Thoracic aorta (tissue), 2 donors: Measurements from ENCODE around the gene SYCP3. TPM values are rescaled to one million over a fixed set of nuclear protein-coding genes. Genes with fewer than 3 reads are reported as not detected.

Source experiments
- ATAC-seq: fragments of 150-250 bp; one replicate; pipeline ENCODE4 v1.8.0; 2017; ENCODE audit warnings: low read depth; ENCODE audit not compliant: insufficient number of reproducible peaks, low FRiP score
- DNase-seq: peaks from one replicate; pipeline ENCODE4 v3.0.0-alpha.2; 2020; ENCODE audit warnings: low spot score
- H3K27ac ChIP-seq, 2 donors: fragments of 200-600 bp; sonication (generic); 1 replicate in 1 of 2; 2 replicates in 1 of 2; pipeline ENCODE4 v1.5.1; 2016; ENCODE audit warnings: mild to moderate bottlenecking in 2 of 2, moderate library complexity in 2 of 2
- H3K27me3 ChIP-seq: fragments of 200-600 bp; sonication (generic); replicated peaks from 2 replicates; pipeline ENCODE4 v1.6.0; 2016; ENCODE audit warnings: mild to moderate bottlenecking; ENCODE audit not compliant: insufficient read depth
- H3K36me3 ChIP-seq: fragments of 200-600 bp; sonication (generic); one replicate; pipeline ENCODE4 v1.5.1; 2016
- H3K4me1 ChIP-seq, 2 donors: fragments of 200-600 bp; sonication (generic); 1 replicate in 1 of 2; 2 replicates in 1 of 2; pipeline versions ENCODE4 v1.5.1 to v1.6.0; 2016; ENCODE audit warnings: low read depth in 2 of 2, mild to moderate bottlenecking in 1 of 2; ENCODE audit not compliant: control insufficient read depth in 1 of 2
- H3K4me3 ChIP-seq: fragments of 200-600 bp; sonication (generic); 2 replicates; pipeline ENCODE4 v1.5.1; 2016; ENCODE audit warnings: mild to moderate bottlenecking
- H3K9me3 ChIP-seq: fragments of 200-600 bp; sonication (generic); 2 replicates; pipeline ENCODE4 v1.5.1; 2016
- total RNA-seq, 2 donors: library from RNA; depleted of rRNA; stranded (reverse); fragments of >200 nt; gene quantifications; one replicate each; pipeline versions ENCODE4 v1.1.0 to v1.2.3, GENCODE V29; 2016
- TF ChIP-seq, protein P1 (sequence below): fragments of 200-600 bp; sonication (generic); IDR thresholded peaks from one replicate; pipeline ENCODE4 v1.5.1; 2019; ENCODE audit warnings: antibody characterized with exemption

The SYCP3 gene
- total RNA-seq = not detected

GRCh38 chr12:101738920-101739665, at the start of gene SYCP3:
Gene SYCP3 (minus strand): TSS chr12:101739462. CDS start chr12:101737935, 1,527 bp downstream.
- no peak for DNase-seq
- Histone ChIP-seq H3K9me3 (no peaks in the 10 kb centered on the region), H3K27me3 (no peaks in the 10 kb centered on the region), H3K27ac (no peak within 1 kb of the TSS), H3K4me1 (no peaks in the 10 kb centered on the region), H3K36me3 (peaks cover 10% of the 10 kb centered on the region), H3K4me3 (no peak within 1 kb of the TSS)
- TF ChIP-seq, protein P1, sequence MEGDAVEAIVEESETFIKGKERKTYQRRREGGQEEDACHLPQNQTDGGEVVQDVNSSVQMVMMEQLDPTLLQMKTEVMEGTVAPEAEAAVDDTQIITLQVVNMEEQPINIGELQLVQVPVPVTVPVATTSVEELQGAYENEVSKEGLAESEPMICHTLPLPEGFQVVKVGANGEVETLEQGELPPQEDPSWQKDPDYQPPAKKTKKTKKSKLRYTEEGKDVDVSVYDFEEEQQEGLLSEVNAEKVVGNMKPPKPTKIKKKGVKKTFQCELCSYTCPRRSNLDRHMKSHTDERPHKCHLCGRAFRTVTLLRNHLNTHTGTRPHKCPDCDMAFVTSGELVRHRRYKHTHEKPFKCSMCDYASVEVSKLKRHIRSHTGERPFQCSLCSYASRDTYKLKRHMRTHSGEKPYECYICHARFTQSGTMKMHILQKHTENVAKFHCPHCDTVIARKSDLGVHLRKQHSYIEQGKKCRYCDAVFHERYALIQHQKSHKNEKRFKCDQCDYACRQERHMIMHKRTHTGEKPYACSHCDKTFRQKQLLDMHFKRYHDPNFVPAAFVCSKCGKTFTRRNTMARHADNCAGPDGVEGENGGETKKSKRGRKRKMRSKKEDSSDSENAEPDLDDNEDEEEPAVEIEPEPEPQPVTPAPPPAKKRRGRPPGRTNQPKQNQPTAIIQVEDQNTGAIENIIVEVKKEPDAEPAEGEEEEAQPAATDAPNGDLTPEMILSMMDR = no peak
- no peak for ATAC-seq

- no peak for ATAC-seq
- H3K4me1 ChIP-seq = no peaks in the 10 kb centered on the region
- TF ChIP-seq, protein P1 = no peak
- no peaks in the 10 kb centered on the region for H3K27me3 ChIP-seq
- peaks cover 6% of the 10 kb centered on the region for H3K36me3 ChIP-seq
- no peaks in the 10 kb centered on the region for H3K9me3 ChIP-seq
- no peak for DNase-seq
- no peak overlapping the region for H3K4me3 ChIP-seq
- H3K27ac ChIP-seq = no peak overlapping the region
These were observed 46.4 kb upstream of the SYCP3 start for GRCh38 chr12:101785671-101786070.

DNA sequence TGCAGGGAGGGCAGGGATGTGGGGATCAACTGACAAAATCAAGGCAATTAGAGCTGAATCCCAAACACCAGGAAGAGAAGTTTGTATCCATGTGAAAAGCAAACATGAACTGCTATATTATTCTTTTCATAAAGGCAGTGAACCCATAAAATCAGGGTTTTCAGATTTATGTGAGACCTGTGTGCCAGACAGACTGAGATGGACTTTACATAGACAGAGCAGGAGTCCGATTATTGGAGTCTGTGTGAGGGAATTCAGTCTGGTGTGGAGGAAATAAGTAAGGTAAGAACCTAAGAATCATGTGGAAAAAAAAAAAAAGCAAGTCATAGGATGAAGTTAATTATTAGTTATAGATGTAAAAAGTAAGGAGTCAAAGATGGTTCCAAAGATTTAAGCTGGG, 45.1 kb upstream of the SYCP3 start:
- Histone ChIP-seq H3K27ac (no peak overlapping the region), H3K36me3 (peaks cover 11% of the 10 kb centered on the region), H3K9me3 (no peaks in the 10 kb centered on the region), H3K4me3 (no peak overlapping the region), H3K4me1 (no peaks in the 10 kb centered on the region), H3K27me3 (no peaks in the 10 kb centered on the region)
- ATAC-seq (no peak), DNase-seq (no peak)
- TF ChIP-seq, protein P1 = no peak

- TF ChIP-seq, protein P1 = no peak
- DNase-seq (no peak), ATAC-seq (no peak)
- Histone ChIP-seq H3K4me1 (no peaks in the 10 kb centered on the region), H3K27me3 (no peaks in the 10 kb centered on the region), H3K9me3 (no peaks in the 10 kb centered on the region), H3K4me3 (no peak overlapping the region), H3K27ac (no peak overlapping the region), H3K36me3 (peaks cover 11% of the 10 kb centered on the region)
These were observed 44.6 kb upstream of the SYCP3 start for GRCh38 chr12:101783838-101784237.

- no peak overlapping the region for H3K27ac ChIP-seq
These were observed 43.9 kb upstream of the SYCP3 start for GRCh38 chr12:101783150-101783549.

More at GRCh38 chr12:101783150-101783549, 43.9 kb upstream of the SYCP3 start:
- Histone ChIP-seq H3K4me3 (no peak overlapping the region), H3K27me3 (no peaks in the 10 kb centered on the region), H3K4me1 (no peaks in the 10 kb centered on the region), H3K9me3 (no peaks in the 10 kb centered on the region), H3K36me3 (peaks cover 5% of the 10 kb centered on the region)
- TF ChIP-seq, protein P1 = no peak
- no peak for DNase-seq
- no peak for ATAC-seq
